ENCODE data around the gene NUP62. TPM values are rescaled to one million over a fixed set of nuclear protein-coding genes. Genes with fewer than 3 reads are reported as not detected.

Gene NUP62
- total RNA-seq, 1 donor from 2014 or later: 39.3 TPM

- Histone ChIP-seq H3K4me3 (no peak overlapping the region), H3K27ac (no peak overlapping the region), H3K27me3 (no peaks in the 10 kb centered on the region), H3K4me1 (peaks cover 9% of the 10 kb centered on the region), H3K9me3 (no peaks in the 10 kb centered on the region), H3K36me3 (peaks cover 7% of the 10 kb centered on the region)
- intact Hi-C loops (cut with DNase I): no loop called here
- TF ChIP-seq CTCF (IDR thresholded peaks at IDR 0.05): no peak
- DNase-seq: no peak
- ATAC-seq: no peak
Observed at GRCh38 chr19:49931293-49932040, 2.2 kb upstream of the NUP62 start.

GRCh38 chr19:49930483-49931011, 1.2 kb upstream of the NUP62 start:
- ATAC-seq: no peak
- no peak overlapping the region for H3K27ac ChIP-seq
- DNase-seq: no peak
- H3K27me3 ChIP-seq: no peaks in the 10 kb centered on the region
- peaks cover 9% of the 10 kb centered on the region for H3K4me1 ChIP-seq
- H3K36me3 ChIP-seq: peaks cover 13% of the 10 kb centered on the region
- H3K4me3 ChIP-seq: peak overlapping the region; percentile 94
- no peaks in the 10 kb centered on the region for H3K9me3 ChIP-seq
- no peak for TF ChIP-seq CTCF (IDR thresholded peaks at IDR 0.05)
- intact Hi-C loops (cut with DNase I): no loop called here

- TF ChIP-seq CTCF (IDR thresholded peaks at IDR 0.05): peak; percentile 7
Observed at GRCh38 chr19:49929611-49930482, 543 bp upstream of the NUP62 start.

GRCh38 chr19:49927526-49928264, 1.6 kb downstream of the NUP62 start:
- Histone ChIP-seq H3K9me3 (no peaks in the 10 kb centered on the region), H3K4me3 (peak overlapping the region; percentile 94), H3K27ac (peak overlapping the region; percentile 8), H3K4me1 (peaks cover 9% of the 10 kb centered on the region), H3K36me3 (peaks cover 39% of the 10 kb centered on the region), H3K27me3 (no peaks in the 10 kb centered on the region)
- intact Hi-C loops (cut with DNase I): no loop called here
- no peak for TF ChIP-seq CTCF (IDR thresholded peaks at IDR 0.05)
- ATAC-seq (no peak), DNase-seq (no peak)

More at GRCh38 chr19:49929611-49930482, 543 bp upstream of the NUP62 start:
- ATAC-seq (peak; percentile 94), DNase-seq (peak; percentile 93)
- Histone ChIP-seq H3K4me1 (peaks cover 9% of the 10 kb centered on the region), H3K4me3 (peak overlapping the region; percentile 94), H3K36me3 (peaks cover 20% of the 10 kb centered on the region), H3K27ac (peak overlapping the region; percentile 92), H3K9me3 (no peaks in the 10 kb centered on the region), H3K27me3 (no peaks in the 10 kb centered on the region)
- intact Hi-C loops (cut with DNase I): no loop called here

GRCh38 chr19:49926515-49926914, 2.8 kb downstream of the NUP62 start:
- no peak for DNase-seq
- intact Hi-C loops (cut with DNase I): no loop called here
- Histone ChIP-seq H3K4me3 (no peak overlapping the region), H3K4me1 (peaks cover 9% of the 10 kb centered on the region), H3K36me3 (peaks cover 39% of the 10 kb centered on the region), H3K27me3 (no peaks in the 10 kb centered on the region), H3K27ac (no peak overlapping the region), H3K9me3 (no peaks in the 10 kb centered on the region)
- no peak for TF ChIP-seq CTCF (IDR thresholded peaks at IDR 0.05)
- ATAC-seq: no peak
